HG03066 (cell line): ENCODE measurements around the gene RGS3.

Experiments
- ATAC-seq: cut with Tn5 transposase; IDR thresholded peaks from one replicate; pipeline ENCODE4 v1.9.1; 2021; ENCODE audit warnings: low read depth; ENCODE audit not compliant: unreplicated experiment

Gene RGS3

DNA sequence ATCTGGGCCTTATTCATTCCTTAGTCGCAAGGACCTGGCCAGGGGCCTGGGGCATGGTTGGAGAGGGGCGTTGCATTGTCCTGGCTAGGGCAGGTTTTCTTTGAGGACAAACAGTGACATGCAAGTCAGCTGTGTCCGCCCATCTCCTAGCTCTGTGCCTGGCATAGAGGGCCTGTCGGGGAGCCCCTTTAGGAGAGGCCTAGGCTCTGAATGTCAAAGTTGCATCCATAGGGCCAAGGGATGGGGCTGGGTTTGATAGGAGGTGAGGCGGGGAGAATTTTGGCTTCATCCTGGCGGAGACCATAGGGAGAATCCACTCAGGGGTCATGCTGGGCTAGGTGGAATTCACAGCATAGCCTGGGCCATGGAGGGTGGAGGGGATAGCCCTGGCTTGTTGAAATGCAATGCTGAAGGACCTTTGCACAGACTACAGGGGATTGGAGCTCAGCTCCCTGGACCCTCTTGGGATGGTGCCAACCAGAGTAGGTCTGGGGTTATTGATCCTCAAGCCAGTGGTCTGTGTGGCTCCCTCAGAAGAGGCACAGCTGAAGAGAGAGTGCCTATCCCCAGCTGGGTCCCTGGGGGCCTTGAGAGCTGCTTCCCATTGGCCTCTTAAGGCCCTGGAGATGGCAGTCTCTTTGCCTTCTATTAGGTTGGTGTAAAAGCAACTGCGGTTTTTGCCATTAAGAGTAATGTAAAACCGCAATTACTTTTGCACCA, 104.0 kb downstream of the RGS3 start:
- no peak for ATAC-seq

GRCh38 chr9:113568081-113568435, 104.5 kb downstream of the RGS3 start:
- no peak for ATAC-seq

- ATAC-seq: no peak
These were observed 105.2 kb downstream of the RGS3 start for GRCh38 chr9:113568571-113569321.

- ATAC-seq: no peak
These were observed 106.0 kb downstream of the RGS3 start for GRCh38 chr9:113569472-113570060.

- ATAC-seq: no peak
These were observed 106.6 kb downstream of the RGS3 start for GRCh38 chr9:113570106-113570505.

GRCh38 chr9:113570749-113571711, 107.5 kb downstream of the RGS3 start:
- no peak for ATAC-seq

DNA sequence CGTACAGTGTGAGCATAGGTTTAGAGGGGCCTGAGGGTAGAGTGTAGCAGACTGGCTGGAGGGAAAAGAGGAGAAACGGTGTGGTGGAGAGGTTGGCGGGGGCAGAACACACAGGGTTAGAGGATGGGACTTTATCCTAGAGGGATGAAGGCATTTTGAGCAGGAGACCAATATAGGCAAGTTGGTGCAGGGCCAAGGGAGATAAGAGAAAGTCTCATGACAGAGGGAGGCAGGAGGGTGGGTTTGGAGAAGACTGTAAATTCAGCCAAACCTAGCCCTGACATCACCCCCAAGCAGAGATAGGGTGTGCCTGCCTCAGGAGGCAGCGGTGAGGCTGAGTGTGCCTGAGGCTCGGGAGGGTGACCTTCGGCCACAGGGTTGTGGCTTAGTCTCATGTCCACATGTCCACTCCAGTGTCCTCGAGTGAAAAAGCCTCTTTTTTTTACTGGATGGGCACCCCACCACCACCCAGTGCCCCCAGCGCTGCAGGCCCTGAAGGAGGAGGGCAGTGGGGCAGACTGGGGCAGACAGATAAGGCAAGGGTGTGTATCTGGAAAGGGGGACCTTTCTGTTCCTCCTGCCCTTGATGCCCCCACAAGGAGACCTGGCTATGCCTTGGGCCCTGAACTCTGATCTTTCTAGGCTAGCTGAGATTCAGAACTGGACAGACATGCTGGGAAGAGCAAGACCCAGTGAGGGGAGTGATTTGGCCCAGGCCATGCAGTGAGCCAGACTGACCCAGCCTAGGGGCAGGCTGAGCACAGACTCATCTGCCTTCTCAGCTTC, 108.7 kb downstream of the RGS3 start:
- no peak for ATAC-seq

- ATAC-seq: no peak
These were observed 109.8 kb downstream of the RGS3 start for GRCh38 chr9:113573046-113573958.

GRCh38 chr9:113573959-113574352, 110.4 kb downstream of the RGS3 start:
- ATAC-seq: no peak

GRCh38 chr9:113574441-113575262, 111.1 kb downstream of the RGS3 start:
- ATAC-seq: no peak

- ATAC-seq: no peak
These were observed 114.2 kb downstream of the RGS3 start for GRCh38 chr9:113577525-113578261.

DNA sequence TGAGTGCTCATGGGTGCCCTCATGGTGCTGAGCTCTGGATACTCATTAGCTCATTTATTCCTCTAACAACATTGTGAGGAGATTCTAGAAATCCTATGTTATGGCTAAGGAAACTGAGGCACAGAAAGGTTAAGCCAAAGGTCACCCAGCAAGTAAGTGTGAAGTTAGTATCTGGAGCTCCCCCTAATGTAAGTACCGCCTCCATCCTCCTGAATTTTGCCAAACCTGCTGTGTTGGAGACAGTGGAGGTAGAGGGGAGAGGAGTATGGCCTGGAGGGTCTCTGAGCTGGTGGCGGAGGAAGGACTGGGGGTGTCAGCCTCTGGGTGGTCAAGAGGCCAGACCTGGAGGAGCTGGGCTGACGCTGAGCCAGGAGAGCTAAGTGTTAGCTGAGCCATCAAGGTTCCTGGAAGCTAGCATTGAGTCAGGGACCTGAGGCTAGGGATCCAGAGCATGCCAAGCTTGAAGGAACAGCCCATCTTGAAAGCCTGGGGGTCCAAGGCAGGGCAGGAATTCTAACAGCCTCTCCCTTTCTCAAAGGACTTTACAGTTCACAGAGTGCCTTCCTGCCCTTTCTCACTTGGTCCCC, 114.8 kb downstream of the RGS3 start:
- ATAC-seq: no peak

- peak; percentile 57 for ATAC-seq
These were observed 115.4 kb downstream of the RGS3 start for GRCh38 chr9:113578882-113579282.

GRCh38 chr9:113579283-113580040, 115.9 kb downstream of the RGS3 start:
- ATAC-seq: peak; percentile 20

DNA sequence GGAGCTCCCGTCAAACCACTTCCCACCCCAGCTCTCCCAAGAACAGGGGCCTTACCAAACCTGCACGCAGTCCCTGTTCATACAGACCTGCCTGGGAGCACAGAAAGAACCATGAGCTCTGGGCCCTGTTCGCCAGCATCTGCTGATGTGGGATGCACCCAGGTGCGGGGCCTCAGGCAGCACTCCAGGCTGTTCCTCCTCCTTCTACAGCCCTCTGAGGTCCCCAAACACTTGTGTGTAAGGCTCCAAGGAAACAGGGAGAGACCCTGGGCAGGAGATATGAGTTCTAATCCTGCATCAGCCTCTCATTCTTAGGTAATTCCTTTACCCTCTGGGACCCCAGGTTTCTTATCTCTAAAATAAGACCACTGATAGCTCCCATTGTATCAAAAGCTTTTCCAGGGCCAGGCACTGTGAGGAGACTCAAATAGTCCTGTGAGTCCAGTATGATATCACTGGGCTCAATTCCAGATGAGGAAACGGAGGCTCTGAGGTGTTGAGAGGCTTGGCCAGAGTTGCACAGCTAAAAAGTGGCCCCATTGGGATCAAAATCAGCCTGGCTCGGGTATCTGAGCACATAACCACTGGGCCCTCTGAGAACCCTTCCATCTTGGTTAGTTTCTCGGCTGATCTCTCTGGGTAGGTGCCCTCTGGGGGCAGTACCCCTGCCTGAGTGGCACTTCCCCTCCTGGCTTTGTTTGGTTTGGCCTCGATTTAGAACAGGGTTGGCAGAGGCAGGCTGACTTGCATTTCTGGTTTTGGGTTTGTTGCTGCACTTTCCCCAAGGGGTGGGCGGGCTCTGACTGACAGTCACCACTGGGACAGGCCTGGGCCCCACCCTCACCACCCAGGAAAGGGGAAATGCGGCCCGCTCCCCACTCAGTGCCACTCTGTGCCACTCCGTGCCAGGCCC, 116.8 kb downstream of the RGS3 start:
- ATAC-seq: no peak
